Esophagus (tissue), 2 donors: ENCODE data around the gene PRMT1. TPM values are rescaled to one million over a fixed set of nuclear protein-coding genes. Genes with fewer than 3 reads are reported as not detected.
"Not testable (repeated sequence)": the region's sequence is repeated elsewhere in the genome, so short reads cannot be mapped to it uniquely, and the experiment has no call there.

Experiments
- H3K27ac ChIP-seq, 2 donors: one replicate each; pipeline ENCODE4 v1.5.1; 2013; ENCODE audit warnings: low read depth in 2 of 2, mild to moderate bottlenecking in 2 of 2, inconsistent platforms in 1 of 2, low read length in 1 of 2, moderate library complexity in 1 of 2
- H3K27me3 ChIP-seq, 2 donors: one replicate each; pipeline ENCODE4 v1.6.1; 2013; ENCODE audit warnings: low read length in 2 of 2, control low read depth in 1 of 2, mild to moderate bottlenecking in 1 of 2; ENCODE audit not compliant: insufficient read depth in 2 of 2, control insufficient read depth in 1 of 2
- H3K36me3 ChIP-seq, 2 donors: one replicate each; pipeline ENCODE4 v1.6.1; 2013; ENCODE audit warnings: low read length in 1 of 2; ENCODE audit not compliant: control insufficient read depth in 2 of 2, insufficient read depth in 2 of 2
- H3K4me1 ChIP-seq, 2 donors: one replicate each; pipeline ENCODE4 v1.6.1; 2013; ENCODE audit warnings: low read length in 1 of 2; ENCODE audit not compliant: control insufficient read depth in 2 of 2, insufficient read depth in 2 of 2
- H3K4me3 ChIP-seq, 2 donors: one replicate each; pipeline ENCODE4 v1.5.1; 2013; ENCODE audit warnings: low read length in 2 of 2, mild to moderate bottlenecking in 2 of 2, low read depth in 1 of 2, moderate library complexity in 1 of 2
- H3K9me3 ChIP-seq, 2 donors: one replicate each; pipeline ENCODE4 v1.6.1; 2013; ENCODE audit warnings: mild to moderate bottlenecking in 2 of 2, low read depth in 1 of 2, low read length in 1 of 2, moderate library complexity in 1 of 2; ENCODE audit not compliant: control insufficient read depth in 2 of 2, insufficient read depth in 1 of 2
- WGBS, 2 donors: extraction: QIAGEN DNeasy Blood & Tissue Kit; methylation state at CpG; one replicate each; pipeline ENCODE4 v1.1.7; 2013; 5-methylcytosine and 5-hydroxymethylcytosine counted together
- polyA plus RNA-seq, 2 donors: library from polyadenylated mRNA; stranded (reverse); fragments of 200-250 nt; gene quantifications; one replicate each; pipeline ENCODE4 v1.2.3, GENCODE V29; 2013
- donor health status: healthy with polysubstance abuse.
- donor health status: Bipolar disorder and iron deficiency.

PRMT1 gene
- 100 to 1,000 TPM in 1 of 2 donors, 10 to 100 TPM in 1; 72.5 to 146 TPM for polyA plus RNA-seq

- peak within 1 kb of the TSS; percentile 93 to 94 for H3K27ac ChIP-seq
These were observed at the start of gene PRMT1 for GRCh38 chr19:49677231-49677900. TSS of gene PRMT1 (plus strand) at chr19:49677271. CDS start at chr19:49677281, 10 bp downstream.

GRCh38 chr19:49629659-49630058, 47.4 kb upstream of the PRMT1 start:
- Histone ChIP-seq H3K36me3 (peaks cover 0 to 7% of the 10 kb centered on the region in 2 donors), H3K4me1 (peaks cover 0 to 3% of the 10 kb centered on the region in 2 donors), H3K4me3 (no peak overlapping the region), H3K27ac (no peak overlapping the region), H3K27me3 (no peaks in the 10 kb centered on the region), H3K9me3 (no peaks in the 10 kb centered on the region)
- WGBS, 2 donors, result 88 to 89% methylated on average over 9 of the region's 9 CpGs

More at GRCh38 chr19:49677231-49677900, at the start of gene PRMT1:
- H3K36me3 ChIP-seq, result peaks cover 4 to 9% of the 10 kb centered on the region in 2 donors
- H3K9me3 ChIP-seq, result no peaks in the 10 kb centered on the region
- H3K27me3 ChIP-seq, result no peaks in the 10 kb centered on the region
- H3K4me3 ChIP-seq, result peak within 1 kb of the TSS; percentile 79 to 96
- WGBS, 2 donors, result 1% methylated on average over 48 to 57 of the region's 57 CpGs
- H3K4me1 ChIP-seq, result peaks cover 2 to 16% of the 10 kb centered on the region in 2 donors

- 26 to 33% methylated on average over 9 of the region's 9 CpGs for WGBS, 2 donors
- H3K9me3 ChIP-seq, result no peaks in the 10 kb centered on the region
- no peaks in the 10 kb centered on the region for H3K27me3 ChIP-seq
- H3K4me3 ChIP-seq, result no peak overlapping the region
- H3K4me1 ChIP-seq, result peaks cover 0 to 7% of the 10 kb centered on the region in 2 donors
- H3K36me3 ChIP-seq, result peaks cover 0 to 4% of the 10 kb centered on the region in 2 donors
- H3K27ac ChIP-seq, result peak overlapping the region in 1 of 2 donors; percentile 33
These were observed 46.0 kb upstream of the PRMT1 start for GRCh38 chr19:49631014-49631588.

GRCh38 chr19:49631610-49632192, 45.4 kb upstream of the PRMT1 start:
- H3K27ac ChIP-seq, result no peak overlapping the region
- H3K36me3 ChIP-seq, result peaks cover 0 to 1% of the 10 kb centered on the region in 2 donors
- no peaks in the 10 kb centered on the region for H3K9me3 ChIP-seq
- 80 to 84% methylated on average over 19 of the region's 19 CpGs for WGBS, 2 donors
- H3K4me3 ChIP-seq, result no peak overlapping the region
- H3K4me1 ChIP-seq, result peaks cover 4 to 7% of the 10 kb centered on the region in 2 donors
- no peaks in the 10 kb centered on the region for H3K27me3 ChIP-seq

GRCh38 chr19:49632576-49632975, 44.5 kb upstream of the PRMT1 start:
- H3K36me3 ChIP-seq, result no peaks in the 10 kb centered on the region
- H3K27ac ChIP-seq, result no peak overlapping the region
- H3K4me1 ChIP-seq, result peaks cover 6 to 7% of the 10 kb centered on the region in 2 donors
- H3K27me3 ChIP-seq, result no peaks in the 10 kb centered on the region
- WGBS, 2 donors, result 84 to 88% methylated on average over 5 of the region's 5 CpGs
- H3K9me3 ChIP-seq, result no peaks in the 10 kb centered on the region
- H3K4me3 ChIP-seq, result no peak overlapping the region

GRCh38 chr19:49633273-49633672, 43.8 kb upstream of the PRMT1 start:
- not testable (repeated sequence) for H3K4me1 ChIP-seq, H3K4me3 ChIP-seq, H3K9me3 ChIP-seq, H3K36me3 ChIP-seq, H3K27me3 ChIP-seq, H3K27ac ChIP-seq
- WGBS, 2 donors, result 70 to 72% methylated on average over 9 of the region's 9 CpGs

GRCh38 chr19:49635530-49636232, 41.4 kb upstream of the PRMT1 start:
- no peak overlapping the region for H3K4me3 ChIP-seq
- no peaks in the 10 kb centered on the region for H3K27me3 ChIP-seq
- WGBS, 2 donors, result 40 to 44% methylated on average over 24 of the region's 24 CpGs
- H3K36me3 ChIP-seq, result no peaks in the 10 kb centered on the region
- H3K27ac ChIP-seq, result peak overlapping the region; percentile 14 to 50
- H3K9me3 ChIP-seq, result no peaks in the 10 kb centered on the region
- peaks cover 6 to 7% of the 10 kb centered on the region in 2 donors for H3K4me1 ChIP-seq

- no peaks in the 10 kb centered on the region for H3K27me3 ChIP-seq
- H3K27ac ChIP-seq, result peak overlapping the region in 1 of 2 donors; percentile 27
- no peak overlapping the region for H3K4me3 ChIP-seq
- H3K36me3 ChIP-seq, result no peaks in the 10 kb centered on the region
- WGBS, 2 donors, result 77 to 78% methylated on average over 30 of the region's 30 CpGs
- peaks cover 6% of the 10 kb centered on the region in 2 donors for H3K4me1 ChIP-seq
- H3K9me3 ChIP-seq, result no peaks in the 10 kb centered on the region
These were observed 40.7 kb upstream of the PRMT1 start for GRCh38 chr19:49636233-49636932.
